HepG2 (cell line): Measurements from ENCODE around the gene TP53I3. TPM values are rescaled to one million over a fixed set of nuclear protein-coding genes. Genes with fewer than 3 reads are reported as not detected.
A peak's percentile ranks its signal among the peaks of the same experiment; 100 is the strongest.

ENCODE experiments used
- CREBL2 ChIP-seq: sonication (generic); formaldehyde crosslinking; IDR thresholded peaks from 2 replicates; pipeline ENCODE4 v1.8.1; 2023; ENCODE audit warnings: missing genetic modification reagents, mild to moderate bottlenecking, borderline replicate concordance
- GATA4 ChIP-seq: sonication (generic); IDR thresholded peaks from 2 replicates; pipeline ENCODE4 v1.6.1; 2016; ENCODE audit warnings: antibody characterized with exemption, low read depth, borderline replicate concordance
- HMG20B ChIP-seq: conservative IDR thresholded peaks from 2 replicates; pipeline ENCODE4 v1.6.1; 2016; ENCODE audit warnings: missing genetic modification reagents, missing compliant biosample characterization
- MAZ ChIP-seq, 2 experiments: sonication (generic) in 1 of 2; formaldehyde crosslinking in 1 of 2; IDR thresholded peaks; 2 replicates each; pipeline versions ENCODE4 v1.5.0 to v1.6.1; 2012 to 2020; ENCODE audit warnings: low read depth in 2 of 2, mild to moderate bottlenecking in 2 of 2, borderline replicate concordance in 1 of 2, improper control_type of control experiment in 1 of 2, low read length in 1 of 2, missing genetic modification reagents in 1 of 2, moderate library complexity in 1 of 2
- RAD51 ChIP-seq: fragments of 450-650 bp; IDR thresholded peaks from 2 replicates; pipeline ENCODE4 v1.6.1; 2016; ENCODE audit warnings: borderline replicate concordance
- RERE ChIP-seq: IDR thresholded peaks from 2 replicates; pipeline ENCODE4 v1.6.1; 2016; ENCODE audit warnings: low read depth, missing genetic modification reagents, missing compliant biosample characterization
- RFX5 ChIP-seq: IDR thresholded peaks from 2 replicates; pipeline ENCODE4 v1.6.1; 2011; ENCODE audit warnings: low read depth, low read length, improper control_type of control experiment
- THAP8 ChIP-seq: sonication (generic); formaldehyde crosslinking; IDR thresholded peaks from 2 replicates; pipeline ENCODE4 v1.5.1; 2020; ENCODE audit warnings: missing genetic modification reagents, mild to moderate bottlenecking, borderline replicate concordance
- ZNF18 ChIP-seq: sonication (generic); formaldehyde crosslinking; IDR thresholded peaks from 2 replicates; pipeline ENCODE4 v1.8.0; 2022; ENCODE audit warnings: mild to moderate bottlenecking, missing genetic modification reagents; ENCODE audit not compliant: insufficient replicate concordance
- ZNF264 ChIP-seq: sonication (generic); formaldehyde crosslinking; IDR thresholded peaks from 2 replicates; pipeline ENCODE4 v1.4.0; 2020; ENCODE audit warnings: missing genetic modification reagents
- ZNF280B ChIP-seq: sonication (generic); formaldehyde crosslinking; IDR thresholded peaks from 2 replicates; pipeline ENCODE4 v1.5.0; 2020; ENCODE audit warnings: missing genetic modification reagents, mild to moderate bottlenecking, borderline replicate concordance
- ZNF362 ChIP-seq: sonication (generic); formaldehyde crosslinking; IDR thresholded peaks from 2 replicates; pipeline ENCODE4 v1.4.0; 2020; ENCODE audit warnings: missing genetic modification reagents, mild to moderate bottlenecking, borderline replicate concordance
- ZNF510 ChIP-seq: sonication (generic); formaldehyde crosslinking; IDR thresholded peaks from 2 replicates; pipeline ENCODE4 v1.4.0; 2020; ENCODE audit warnings: low read depth, mild to moderate bottlenecking, missing genetic modification reagents
- ZNF691 ChIP-seq: sonication (generic); formaldehyde crosslinking; IDR thresholded peaks from 2 replicates; pipeline ENCODE4 v1.4.0; 2020; ENCODE audit warnings: missing genetic modification reagents, low read depth, mild to moderate bottlenecking, borderline replicate concordance
- polyA plus RNA-seq, 8 experiments: library from polyadenylated mRNA; depleted of rRNA in 3 of 8; stranded (reverse) in 7 of 8; unstranded in 1 of 8; fragments of >200 nt; fragmentation: Illumina TruSeq in 4 of 8; extraction: Trizol in 4 of 8; gene quantifications; 2 replicates each; pipeline versions ENCODE4 v1.2.1 to v1.2.3, GENCODE V29; 2011 to 2016; ENCODE audit warnings: low read depth in 4 of 8, missing spikeins in 1 of 8, mixed read lengths in 1 of 8; ENCODE audit not compliant: insufficient read depth in 1 of 8
- total RNA-seq, 5 experiments: library from RNA; depleted of rRNA; stranded (reverse); fragments of >200 nt; fragmentation: Illumina TruSeq; extraction: Trizol; gene quantifications; 2 replicates each; pipeline ENCODE4 v1.2.3, GENCODE V29; 2016; ENCODE audit warnings: low read depth in 1 of 5

The TP53I3 gene
- total and polyA plus RNA-seq, 2 of the 13 experiments (the other 11 are each of a cell fraction or from before 2014, with no cell fraction given): 25.0 to 44.1 TPM

- peak; percentile 91 for TF ChIP-seq ZNF18 (CRISPR knock-in tag)
- no peak for TF ChIP-seq GATA4
- TF ChIP-seq HMG20B (CRISPR knock-in tag): peak; percentile 19; the same call in 1 of the 2 replicates
- TF ChIP-seq RAD51: no peak
- peak; percentile 82; the same call in 1 of the 2 replicates for TF ChIP-seq THAP8
- TF ChIP-seq RERE (CRISPR knock-in tag): no peak
- TF ChIP-seq ZNF280B (CRISPR knock-in tag): peak; percentile 48; the same call in 1 of the 2 replicates
- TF ChIP-seq ZNF264 (CRISPR knock-in tag): peak; percentile 84; the same call in 1 of the 2 replicates
- peak; percentile 89; the same call in 1 of the 2 replicates for TF ChIP-seq ZNF691 (CRISPR knock-in tag)
- peak; percentile 6; the same call in 1 of the 2 replicates for TF ChIP-seq MAZ (IDR thresholded peaks at IDR 0.05; ENCODE audit: borderline replicate concordance, low read depth, low read length)
- peak; percentile 98 for TF ChIP-seq MAZ (CRISPR knock-in tag; IDR thresholded peaks at IDR 0.05; ENCODE audit: low read depth)
- TF ChIP-seq CREBL2 (CRISPR knock-in tag): 0 out of 2 replicates have a peak, but pooled peaks have one; percentile 26
- TF ChIP-seq RFX5: no peak
- no peak for TF ChIP-seq ZNF510 (CRISPR knock-in tag)
- TF ChIP-seq ZNF362 (CRISPR knock-in tag): no peak
Measured at GRCh38 chr2:24084386-24085199, at the start of gene TP53I3 (continued).
